Activated CD4-positive, alpha-beta T cell treated with anti-CD3 and anti-CD28 coated beads for 4 hours (primary cell): ENCODE data around the gene KRTAP9-7.

Experiments
- DNase-seq, 2 donors: peaks; one replicate each; pipeline ENCODE4 v3.0.0-alpha.2; 2020

KRTAP9-7 gene

GRCh38 chr17:41322903-41323895 is 47.7 kb downstream of the KRTAP9-7 start:
- no peak for DNase-seq

DNA sequence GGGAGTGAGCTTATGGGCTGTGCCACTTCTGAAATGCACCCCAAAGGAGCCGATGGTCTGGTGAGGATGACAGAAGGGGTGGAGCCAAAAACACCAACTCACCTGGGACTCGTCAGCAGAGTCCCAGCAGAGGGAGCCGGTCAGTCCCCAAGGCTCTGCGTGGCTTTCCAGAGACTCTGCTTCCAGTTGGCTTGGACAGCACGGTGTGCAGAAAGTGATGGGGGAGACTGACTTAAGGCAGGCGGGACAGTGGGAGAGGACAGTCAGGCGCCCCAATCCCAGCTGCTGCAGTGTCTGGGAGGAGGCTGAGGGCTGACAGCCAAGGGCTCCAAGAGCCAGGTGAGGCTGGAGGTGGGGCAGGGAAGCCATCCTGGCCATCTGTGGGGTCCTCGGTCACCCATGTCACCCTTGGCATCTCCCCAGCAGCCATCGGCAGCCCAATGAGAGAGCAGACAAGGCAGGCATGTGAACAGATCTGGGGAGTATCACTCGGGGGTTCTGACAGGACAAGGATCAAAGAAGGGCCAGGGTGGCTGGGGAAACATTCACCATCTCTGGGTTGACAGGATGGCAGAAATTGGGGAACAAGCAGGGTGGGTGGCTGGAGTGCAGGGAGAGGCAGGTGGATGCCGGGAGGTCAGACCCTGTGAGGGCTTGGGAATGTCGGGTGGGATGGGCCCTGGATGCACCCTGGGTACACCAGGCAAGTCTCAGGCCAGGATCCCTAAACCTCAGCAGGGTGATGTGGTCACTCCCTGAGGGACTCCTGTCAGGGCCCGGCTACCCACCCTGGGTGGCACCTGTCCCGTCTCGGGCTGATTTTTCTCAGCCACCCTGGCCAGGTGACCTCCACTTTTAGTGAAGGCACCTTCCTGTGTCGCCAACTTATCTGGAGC is 48.9 kb downstream of the KRTAP9-7 start:
- DNase-seq, result no peak

GRCh38 chr17:41325126-41325525 is 49.6 kb downstream of the KRTAP9-7 start:
- DNase-seq, result no peak

- no peak for DNase-seq
These were observed 50.1 kb downstream of the KRTAP9-7 start for GRCh38 chr17:41325611-41326010.
